Parathyroid adenoma (tissue), 2 donors: ENCODE measurements around the gene ABHD16B.

Experiments used
- H2AFZ ChIP-seq: fragments of 300-600 bp; sonication (generic); one replicate; pipeline ENCODE4 v1.7.0; 2017; ENCODE audit warnings: antibody characterized with exemption, mild to moderate bottlenecking
- H3K27ac ChIP-seq: fragments of 300-600 bp; sonication (generic); one replicate; pipeline ENCODE4 v1.7.0; 2017
- H3K27me3 ChIP-seq: fragments of 300-600 bp; sonication (generic); one replicate; pipeline ENCODE4 v1.7.0; 2017; ENCODE audit warnings: low read length; ENCODE audit not compliant: control insufficient read depth, insufficient read depth
- H3K36me3 ChIP-seq: fragments of 300-600 bp; sonication (generic); one replicate; pipeline ENCODE4 v1.7.0; 2017; ENCODE audit warnings: low read length; ENCODE audit not compliant: control insufficient read depth, insufficient read depth
- H3K4me1 ChIP-seq: fragments of 300-600 bp; sonication (generic); one replicate; pipeline ENCODE4 v1.7.0; 2017; ENCODE audit warnings: control low read depth
- H3K4me2 ChIP-seq: fragments of 300-600 bp; sonication (generic); one replicate; pipeline ENCODE4 v1.7.0; 2017; ENCODE audit warnings: low read length
- H3K4me3 ChIP-seq: fragments of 300-600 bp; sonication (generic); one replicate; pipeline ENCODE4 v1.7.0; 2017; ENCODE audit warnings: low read depth, low read length
- H3K79me2 ChIP-seq: fragments of 300-600 bp; sonication (generic); one replicate; pipeline ENCODE4 v1.7.0; 2017; ENCODE audit warnings: control low read depth
- H3K9ac ChIP-seq: fragments of 300-600 bp; sonication (generic); one replicate; pipeline ENCODE4 v1.7.0; 2017; ENCODE audit warnings: mild to moderate bottlenecking
- H3K9me3 ChIP-seq: fragments of 300-600 bp; sonication (generic); one replicate; pipeline ENCODE4 v1.7.0; 2017; ENCODE audit warnings: low read length; ENCODE audit not compliant: control insufficient read depth
- TF ChIP-seq, protein P1 (sequence below): fragments of 300-600 bp; sonication (generic); IDR thresholded peaks from one replicate; pipeline ENCODE4 v1.7.0; 2017; ENCODE audit warnings: antibody characterized with exemption, mild to moderate bottlenecking
- donor health status: primary hyperparathyroidism.

ABHD16B gene

DNA sequence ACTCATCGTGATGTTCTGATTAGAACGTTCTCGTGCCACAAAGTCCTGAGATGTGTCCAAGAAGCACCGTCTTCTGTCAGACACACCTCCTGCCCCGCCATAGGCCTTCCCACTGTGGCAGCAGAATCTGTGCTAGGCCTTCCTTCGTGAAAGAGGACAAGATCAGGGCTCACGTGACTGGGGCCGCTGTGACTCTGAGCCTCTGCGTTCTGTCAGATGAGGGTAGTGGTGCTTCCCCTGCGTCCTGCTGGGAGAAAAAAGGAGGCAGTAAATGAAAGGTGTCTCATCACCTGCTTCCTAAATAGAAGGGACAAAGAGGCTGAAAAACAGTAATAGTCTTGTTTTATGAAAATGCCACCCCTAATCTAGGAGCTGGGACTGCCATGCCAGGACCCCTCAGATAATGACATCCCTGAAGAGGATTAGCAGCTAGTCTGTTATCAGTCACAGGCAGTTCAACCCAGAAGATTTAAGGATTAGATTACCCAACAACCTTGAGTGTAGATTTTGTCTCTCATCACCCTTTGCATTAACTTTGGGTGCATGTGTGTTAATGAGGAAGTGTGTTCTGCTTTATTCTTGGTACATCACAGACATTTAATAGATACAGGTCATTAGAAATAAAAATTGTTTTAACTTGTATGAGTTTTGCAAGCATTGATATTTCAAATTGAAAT lies 37.7 kb downstream of the ABHD16B start:
- H3K4me2 ChIP-seq: peak overlapping the region; percentile 5
- H3K4me1 ChIP-seq: peaks cover 15% of the 10 kb centered on the region
- no peak overlapping the region for H2AFZ ChIP-seq
- no peak overlapping the region for H3K9ac ChIP-seq
- H3K27ac ChIP-seq: peak overlapping the region; percentile 78
- no peaks in the 10 kb centered on the region for H3K9me3 ChIP-seq
- H3K27me3 ChIP-seq: no peaks in the 10 kb centered on the region
- peaks cover 44% of the 10 kb centered on the region for H3K79me2 ChIP-seq
- H3K4me3 ChIP-seq: peak overlapping the region; percentile 4
- H3K36me3 ChIP-seq: no peaks in the 10 kb centered on the region
- TF ChIP-seq, protein P1, sequence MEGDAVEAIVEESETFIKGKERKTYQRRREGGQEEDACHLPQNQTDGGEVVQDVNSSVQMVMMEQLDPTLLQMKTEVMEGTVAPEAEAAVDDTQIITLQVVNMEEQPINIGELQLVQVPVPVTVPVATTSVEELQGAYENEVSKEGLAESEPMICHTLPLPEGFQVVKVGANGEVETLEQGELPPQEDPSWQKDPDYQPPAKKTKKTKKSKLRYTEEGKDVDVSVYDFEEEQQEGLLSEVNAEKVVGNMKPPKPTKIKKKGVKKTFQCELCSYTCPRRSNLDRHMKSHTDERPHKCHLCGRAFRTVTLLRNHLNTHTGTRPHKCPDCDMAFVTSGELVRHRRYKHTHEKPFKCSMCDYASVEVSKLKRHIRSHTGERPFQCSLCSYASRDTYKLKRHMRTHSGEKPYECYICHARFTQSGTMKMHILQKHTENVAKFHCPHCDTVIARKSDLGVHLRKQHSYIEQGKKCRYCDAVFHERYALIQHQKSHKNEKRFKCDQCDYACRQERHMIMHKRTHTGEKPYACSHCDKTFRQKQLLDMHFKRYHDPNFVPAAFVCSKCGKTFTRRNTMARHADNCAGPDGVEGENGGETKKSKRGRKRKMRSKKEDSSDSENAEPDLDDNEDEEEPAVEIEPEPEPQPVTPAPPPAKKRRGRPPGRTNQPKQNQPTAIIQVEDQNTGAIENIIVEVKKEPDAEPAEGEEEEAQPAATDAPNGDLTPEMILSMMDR: no peak

DNA sequence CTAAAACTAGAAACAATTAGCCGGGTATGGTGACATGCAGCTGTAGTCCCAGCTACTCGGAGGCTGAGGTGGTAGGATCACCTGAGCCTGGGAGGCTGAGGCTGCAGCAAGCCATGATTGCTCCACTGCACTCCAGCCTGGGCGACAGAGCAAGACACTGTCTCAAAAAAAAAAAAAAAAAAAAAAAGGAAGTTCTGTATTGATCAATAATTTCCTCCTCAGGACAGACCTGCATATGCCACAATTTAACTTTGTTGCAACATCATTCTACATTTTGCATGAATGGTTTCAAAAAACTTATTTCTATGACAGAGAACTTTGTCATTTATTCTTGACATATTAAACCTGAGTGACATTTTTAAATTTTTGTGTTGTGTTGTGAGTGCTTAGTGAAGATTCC lies 39.1 kb downstream of the ABHD16B start:
- Histone ChIP-seq H3K36me3 (no peaks in the 10 kb centered on the region), H3K27me3 (no peaks in the 10 kb centered on the region), H3K27ac (no peak overlapping the region), H3K4me3 (no peak overlapping the region), H3K9ac (no peak overlapping the region), H3K4me2 (no peak overlapping the region), H3K79me2 (peaks cover 58% of the 10 kb centered on the region), H2AFZ (no peak overlapping the region), H3K9me3 (no peaks in the 10 kb centered on the region), H3K4me1 (peaks cover 15% of the 10 kb centered on the region)
- TF ChIP-seq, protein P1: no peak

DNA sequence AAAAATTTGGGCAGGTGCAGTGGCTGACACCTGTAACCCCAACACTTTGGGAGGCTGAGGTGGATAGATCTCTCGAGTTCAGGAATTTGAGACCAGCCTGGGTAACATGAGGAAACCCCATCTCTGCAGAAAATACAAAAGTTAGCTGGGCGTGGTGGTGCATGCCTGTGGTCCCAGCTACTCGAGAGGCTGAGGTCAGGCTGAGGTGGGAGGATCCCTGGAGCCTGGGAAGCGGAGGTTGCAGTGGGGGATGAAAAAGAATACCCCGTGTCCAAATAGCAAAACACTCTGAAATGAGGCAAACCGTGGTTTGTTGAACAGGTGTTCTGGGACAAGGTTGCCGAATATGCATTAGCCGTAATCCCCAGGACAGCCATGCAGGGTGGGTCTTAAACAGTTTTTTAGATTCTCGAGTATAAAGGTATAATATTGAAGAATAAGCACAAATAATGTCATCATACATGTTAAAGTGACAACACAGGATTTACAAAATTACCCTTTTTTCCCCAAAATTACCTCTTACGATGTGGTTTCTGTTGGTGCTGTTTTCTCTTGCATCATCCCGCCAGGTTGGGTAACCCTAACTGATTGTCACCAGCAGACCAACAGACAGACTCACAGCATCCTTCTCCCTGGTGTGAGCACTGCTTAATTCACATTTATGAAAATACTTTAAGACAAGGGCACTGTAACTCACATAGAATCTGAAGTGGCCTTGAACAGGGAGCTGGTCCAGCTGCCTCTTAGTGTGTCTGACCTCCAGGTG lies 42.7 kb downstream of the ABHD16B start:
- Histone ChIP-seq H3K4me2 (no peak overlapping the region), H3K9me3 (no peaks in the 10 kb centered on the region), H3K27me3 (no peaks in the 10 kb centered on the region), H2AFZ (no peak overlapping the region), H3K9ac (no peak overlapping the region), H3K36me3 (no peaks in the 10 kb centered on the region), H3K79me2 (peaks cover 77% of the 10 kb centered on the region), H3K4me1 (peaks cover 3% of the 10 kb centered on the region), H3K4me3 (no peak overlapping the region), H3K27ac (no peak overlapping the region)
- TF ChIP-seq, protein P1: no peak

DNA sequence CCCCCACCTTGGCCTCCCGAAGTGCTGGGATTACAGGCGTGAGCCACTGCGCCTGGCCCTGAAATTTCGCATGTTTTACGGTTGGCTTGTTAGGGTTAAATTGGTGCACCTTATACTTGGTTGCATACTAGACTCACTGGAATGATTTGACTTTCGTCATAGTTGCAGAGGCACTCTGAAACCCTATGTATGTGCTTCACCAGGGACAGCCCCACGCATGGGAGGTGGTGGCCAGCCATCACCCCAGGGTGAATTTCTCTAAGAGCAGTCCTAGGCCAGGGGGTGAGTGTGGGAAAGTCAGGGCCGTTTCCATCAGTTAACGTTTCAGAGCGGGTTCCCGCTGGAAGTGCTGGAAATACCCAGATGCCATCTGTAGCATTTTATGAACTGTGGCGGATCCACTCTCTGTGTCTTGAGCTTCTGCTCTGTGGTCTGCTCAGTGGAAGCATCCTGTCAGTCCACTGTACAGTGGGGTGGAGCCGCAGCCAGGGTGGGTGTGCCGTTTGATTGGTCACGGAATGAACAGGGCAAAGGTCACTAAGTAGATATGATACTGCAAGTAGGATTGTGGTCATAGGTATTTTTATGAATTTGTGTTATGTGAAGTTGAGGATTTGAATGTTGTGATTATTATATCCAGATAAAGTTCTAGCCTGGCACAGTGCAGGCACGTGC lies 46.8 kb downstream of the ABHD16B start:
- Histone ChIP-seq H3K4me2 (no peak overlapping the region), H3K27me3 (no peaks in the 10 kb centered on the region), H3K4me3 (no peak overlapping the region), H3K27ac (no peak overlapping the region), H3K79me2 (peaks cover 98% of the 10 kb centered on the region), H3K4me1 (no peaks in the 10 kb centered on the region), H2AFZ (no peak overlapping the region), H3K9ac (no peak overlapping the region), H3K36me3 (no peaks in the 10 kb centered on the region), H3K9me3 (no peaks in the 10 kb centered on the region)
- TF ChIP-seq, protein P1: no peak
